Measurements from ENCODE around the gene USP32. TPM values are rescaled to one million over a fixed set of nuclear protein-coding genes. Genes with fewer than 3 reads are reported as not detected.

USP32 gene
- total RNA-seq, 2 experiments from 2014 or later = 31.7 to 34.0 TPM

- H3K27ac Mint-ChIP-seq = no peak overlapping the region
- no peaks in the 10 kb centered on the region for H3K27me3 Mint-ChIP-seq
- CTCF ChIA-PET = no interaction called here
- H3K4me3 Mint-ChIP-seq = no peak overlapping the region
- peaks cover 14% of the 10 kb centered on the region for H3K36me3 Mint-ChIP-seq (ENCODE audit: low read depth)
- DNase-seq = no peak
- no peaks in the 10 kb centered on the region for H3K4me1 Mint-ChIP-seq
- POLR2A ChIA-PET = no interaction called here
- H3K9me3 Mint-ChIP-seq = no peaks in the 10 kb centered on the region
These were observed 95.8 kb downstream of the USP32 start for GRCh38 chr17:60296177-60296576.

- CTCF ChIA-PET = no interaction called here
- Mint-ChIP-seq H3K4me3 (no peak overlapping the region), H3K27ac (no peak overlapping the region), H3K27me3 (no peaks in the 10 kb centered on the region), H3K4me1 (no peaks in the 10 kb centered on the region), H3K36me3 (ENCODE audit: low read depth) (peaks cover 15% of the 10 kb centered on the region), H3K9me3 (no peaks in the 10 kb centered on the region)
- POLR2A ChIA-PET = no interaction called here
- DNase-seq = no peak
These were observed 98.2 kb downstream of the USP32 start for GRCh38 chr17:60293580-60294335.

GRCh38 chr17:60292697-60293096 lies 99.2 kb downstream of the USP32 start:
- peaks cover 15% of the 10 kb centered on the region for H3K36me3 Mint-ChIP-seq (ENCODE audit: low read depth)
- H3K4me1 Mint-ChIP-seq = no peaks in the 10 kb centered on the region
- POLR2A ChIA-PET = no interaction called here
- H3K4me3 Mint-ChIP-seq = no peak overlapping the region
- H3K27me3 Mint-ChIP-seq = no peaks in the 10 kb centered on the region
- CTCF ChIA-PET = no interaction called here
- no peak overlapping the region for H3K27ac Mint-ChIP-seq
- no peak for DNase-seq
- H3K9me3 Mint-ChIP-seq = no peaks in the 10 kb centered on the region

- Mint-ChIP-seq H3K27ac (no peak overlapping the region), H3K36me3 (ENCODE audit: low read depth) (peaks cover 5% of the 10 kb centered on the region), H3K4me1 (peaks cover 4% of the 10 kb centered on the region), H3K4me3 (no peak overlapping the region), H3K27me3 (no peaks in the 10 kb centered on the region), H3K9me3 (no peaks in the 10 kb centered on the region)
- ChIA-PET CTCF (no interaction called here), POLR2A (no interaction called here)
- no peak for DNase-seq
These were observed 107.2 kb downstream of the USP32 start for GRCh38 chr17:60284709-60285108.

- Mint-ChIP-seq H3K4me1 (peaks cover 4% of the 10 kb centered on the region), H3K36me3 (ENCODE audit: low read depth) (peaks cover 5% of the 10 kb centered on the region), H3K9me3 (no peaks in the 10 kb centered on the region), H3K27ac (no peak overlapping the region), H3K4me3 (no peak overlapping the region), H3K27me3 (no peaks in the 10 kb centered on the region)
- no peak for DNase-seq
- CTCF ChIA-PET = no interaction called here
- POLR2A ChIA-PET = no interaction called here
These were observed 108.1 kb downstream of the USP32 start for GRCh38 chr17:60283816-60284215.

- ChIA-PET POLR2A (no interaction called here), CTCF (no interaction called here)
- no peaks in the 10 kb centered on the region for H3K27me3 Mint-ChIP-seq
These were observed 111.3 kb downstream of the USP32 start for GRCh38 chr17:60280673-60281072.

GRCh38 chr17:60278237-60278636 lies 113.7 kb downstream of the USP32 start:
- ChIA-PET POLR2A (interaction anchor here (0.7 kb wide), 1 partner anchor 666 kb away, joined by 4 read pairs; no protein-coding TSS in a partner anchor), CTCF (no interaction called here)
- DNase-seq = no peak
- H3K27ac Mint-ChIP-seq = no peak overlapping the region
- no peaks in the 10 kb centered on the region for H3K9me3 Mint-ChIP-seq
- H3K36me3 Mint-ChIP-seq (ENCODE audit: low read depth) = peaks cover 2% of the 10 kb centered on the region
- peaks cover 3% of the 10 kb centered on the region for H3K4me1 Mint-ChIP-seq
- no peak overlapping the region for H3K4me3 Mint-ChIP-seq
- no peaks in the 10 kb centered on the region for H3K27me3 Mint-ChIP-seq

More at GRCh38 chr17:60280673-60281072, 111.3 kb downstream of the USP32 start:
- Mint-ChIP-seq H3K36me3 (ENCODE audit: low read depth) (peaks cover 2% of the 10 kb centered on the region), H3K4me1 (peaks cover 7% of the 10 kb centered on the region), H3K4me3 (no peak overlapping the region), H3K9me3 (no peaks in the 10 kb centered on the region), H3K27ac (no peak overlapping the region)
- DNase-seq = no peak

GRCh38 chr17:60277258-60277657 lies 114.7 kb downstream of the USP32 start:
- DNase-seq = no peak
- H3K27ac Mint-ChIP-seq = no peak overlapping the region
- H3K4me3 Mint-ChIP-seq = no peak overlapping the region
- CTCF ChIA-PET = no interaction called here
- H3K36me3 Mint-ChIP-seq (ENCODE audit: low read depth) = peaks cover 2% of the 10 kb centered on the region
- POLR2A ChIA-PET = interaction anchor here (0.5 kb wide), 1 partner anchor 133 kb away, joined by 5 read pairs; no protein-coding TSS in a partner anchor
- peaks cover 3% of the 10 kb centered on the region for H3K4me1 Mint-ChIP-seq
- H3K27me3 Mint-ChIP-seq = no peaks in the 10 kb centered on the region
- no peaks in the 10 kb centered on the region for H3K9me3 Mint-ChIP-seq

- CTCF ChIA-PET = no interaction called here
- Mint-ChIP-seq H3K9me3 (no peaks in the 10 kb centered on the region), H3K36me3 (ENCODE audit: low read depth) (peaks cover 3% of the 10 kb centered on the region), H3K4me1 (no peaks in the 10 kb centered on the region), H3K4me3 (no peak overlapping the region), H3K27me3 (no peaks in the 10 kb centered on the region), H3K27ac (no peak overlapping the region)
- no peak for DNase-seq
- POLR2A ChIA-PET = no interaction called here
These were observed 122.5 kb downstream of the USP32 start for GRCh38 chr17:60269417-60269816.

GRCh38 chr17:60260540-60260939 lies 131.4 kb downstream of the USP32 start:
- Mint-ChIP-seq H3K27ac (no peak overlapping the region), H3K4me3 (no peak overlapping the region), H3K9me3 (no peaks in the 10 kb centered on the region), H3K27me3 (no peaks in the 10 kb centered on the region), H3K4me1 (no peaks in the 10 kb centered on the region), H3K36me3 (ENCODE audit: low read depth) (peaks cover 8% of the 10 kb centered on the region)
- DNase-seq = no peak
- ChIA-PET CTCF (no interaction called here), POLR2A (no interaction called here)

GRCh38 chr17:60258313-60258712 lies 133.6 kb downstream of the USP32 start:
- Mint-ChIP-seq H3K4me3 (no peak overlapping the region), H3K4me1 (no peaks in the 10 kb centered on the region), H3K36me3 (ENCODE audit: low read depth) (peaks cover 8% of the 10 kb centered on the region), H3K27ac (no peak overlapping the region), H3K9me3 (no peaks in the 10 kb centered on the region), H3K27me3 (no peaks in the 10 kb centered on the region)
- POLR2A ChIA-PET = no interaction called here
- DNase-seq = no peak
- CTCF ChIA-PET = no interaction called here

GRCh38 chr17:60256174-60256573 lies 135.8 kb downstream of the USP32 start:
- no peak overlapping the region for H3K27ac Mint-ChIP-seq
- H3K4me3 Mint-ChIP-seq = no peak overlapping the region
- no peaks in the 10 kb centered on the region for H3K27me3 Mint-ChIP-seq
- peaks cover 5% of the 10 kb centered on the region for H3K36me3 Mint-ChIP-seq (ENCODE audit: low read depth)
- no peaks in the 10 kb centered on the region for H3K4me1 Mint-ChIP-seq
- ChIA-PET POLR2A (no interaction called here), CTCF (no interaction called here)
- no peaks in the 10 kb centered on the region for H3K9me3 Mint-ChIP-seq
- no peak for DNase-seq

GRCh38 chr17:60253048-60253447 lies 138.9 kb downstream of the USP32 start:
- Mint-ChIP-seq H3K36me3 (ENCODE audit: low read depth) (peaks cover 12% of the 10 kb centered on the region), H3K4me1 (peaks cover 3% of the 10 kb centered on the region), H3K27me3 (no peaks in the 10 kb centered on the region), H3K27ac (no peak overlapping the region), H3K4me3 (no peak overlapping the region), H3K9me3 (peaks cover 3% of the 10 kb centered on the region)
- CTCF ChIA-PET = no interaction called here
- POLR2A ChIA-PET = interaction anchor here (0.6 kb wide), 1 partner anchor 52 kb away, joined by 3 read pairs; no protein-coding TSS in a partner anchor
- DNase-seq = no peak

GRCh38 chr17:60252459-60252858 lies 139.5 kb downstream of the USP32 start:
- Mint-ChIP-seq H3K36me3 (ENCODE audit: low read depth) (peaks cover 12% of the 10 kb centered on the region), H3K4me3 (no peak overlapping the region), H3K9me3 (peaks cover 6% of the 10 kb centered on the region), H3K27ac (no peak overlapping the region), H3K27me3 (no peaks in the 10 kb centered on the region), H3K4me1 (peaks cover 3% of the 10 kb centered on the region)
- ChIA-PET CTCF (interaction anchor here (0.6 kb wide), 1 partner anchor 56 kb away, joined by 4 read pairs; no protein-coding TSS in a partner anchor), POLR2A (interaction anchor here (0.6 kb wide), 1 partner anchor 53 kb away, joined by 3 read pairs; no protein-coding TSS in a partner anchor)
- no peak for DNase-seq

All from activated CD4-positive, alpha-beta T cell treated with anti-CD3 and anti-CD28 coated beads, Interleukin-2, amount 10 ng/mL, durations not matched to agents 7 days and 5 days (primary cell).